ENCODE measurements around the gene PSD4.

DNA sequence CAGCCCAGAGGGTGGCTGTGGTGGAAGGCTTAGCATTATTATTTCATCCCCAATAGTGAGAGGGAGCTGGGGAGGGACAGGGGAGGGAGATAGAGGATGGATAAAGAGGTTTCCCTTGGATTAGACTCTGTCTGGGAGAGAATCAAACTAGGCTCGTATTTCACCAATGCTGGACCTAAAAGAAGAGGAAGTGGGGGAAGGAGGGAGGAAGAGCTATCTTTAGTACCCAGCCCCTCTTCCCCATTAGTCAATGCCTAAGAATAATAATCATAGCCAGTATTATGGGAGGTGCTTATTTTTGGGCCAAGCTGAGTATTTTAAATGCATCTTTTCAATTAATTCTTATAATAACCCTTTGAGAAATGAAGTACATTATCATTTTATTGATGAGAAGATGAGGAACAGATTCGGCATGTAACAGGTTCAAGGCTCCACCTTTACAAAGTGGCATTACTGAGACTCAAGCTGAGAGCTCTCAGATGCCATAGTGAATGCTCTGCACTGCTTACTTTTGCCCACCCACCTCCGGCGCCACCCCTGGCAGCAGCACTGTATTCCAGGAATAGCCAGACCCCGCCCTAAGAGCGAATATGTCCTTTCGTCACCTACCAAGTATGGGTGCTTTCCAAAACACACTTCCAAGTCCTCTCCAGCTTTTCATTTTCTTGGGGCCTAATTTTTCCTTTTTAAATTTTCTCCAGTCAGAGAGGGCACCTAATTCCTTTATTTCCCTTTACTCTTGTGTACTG lies 83.9 kb downstream of the PSD4 start:
- TF ChIP-seq, protein P1, sequence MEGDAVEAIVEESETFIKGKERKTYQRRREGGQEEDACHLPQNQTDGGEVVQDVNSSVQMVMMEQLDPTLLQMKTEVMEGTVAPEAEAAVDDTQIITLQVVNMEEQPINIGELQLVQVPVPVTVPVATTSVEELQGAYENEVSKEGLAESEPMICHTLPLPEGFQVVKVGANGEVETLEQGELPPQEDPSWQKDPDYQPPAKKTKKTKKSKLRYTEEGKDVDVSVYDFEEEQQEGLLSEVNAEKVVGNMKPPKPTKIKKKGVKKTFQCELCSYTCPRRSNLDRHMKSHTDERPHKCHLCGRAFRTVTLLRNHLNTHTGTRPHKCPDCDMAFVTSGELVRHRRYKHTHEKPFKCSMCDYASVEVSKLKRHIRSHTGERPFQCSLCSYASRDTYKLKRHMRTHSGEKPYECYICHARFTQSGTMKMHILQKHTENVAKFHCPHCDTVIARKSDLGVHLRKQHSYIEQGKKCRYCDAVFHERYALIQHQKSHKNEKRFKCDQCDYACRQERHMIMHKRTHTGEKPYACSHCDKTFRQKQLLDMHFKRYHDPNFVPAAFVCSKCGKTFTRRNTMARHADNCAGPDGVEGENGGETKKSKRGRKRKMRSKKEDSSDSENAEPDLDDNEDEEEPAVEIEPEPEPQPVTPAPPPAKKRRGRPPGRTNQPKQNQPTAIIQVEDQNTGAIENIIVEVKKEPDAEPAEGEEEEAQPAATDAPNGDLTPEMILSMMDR (IDR thresholded peaks at IDR 0.05; ENCODE audit: poor library complexity, severe bottlenecking) = no peak
- TF ChIP-seq EZH2 (IDR thresholded peaks at IDR 0.05; ENCODE audit: borderline replicate concordance, insufficient read depth, low read length, poor library complexity, severe bottlenecking) (no peak), POLR2AphosphoS5 (IDR thresholded peaks at IDR 0.05) (no peak), MXI1 (conservative IDR thresholded peaks at IDR 0.05; ENCODE audit: poor library complexity, severe bottlenecking) (no peak), EP300 (conservative IDR thresholded peaks at IDR 0.05; ENCODE audit: poor library complexity, severe bottlenecking) (no peak), RAD21 (conservative IDR thresholded peaks at IDR 0.05) (no peak)
- TF ChIP-seq, protein P2, sequence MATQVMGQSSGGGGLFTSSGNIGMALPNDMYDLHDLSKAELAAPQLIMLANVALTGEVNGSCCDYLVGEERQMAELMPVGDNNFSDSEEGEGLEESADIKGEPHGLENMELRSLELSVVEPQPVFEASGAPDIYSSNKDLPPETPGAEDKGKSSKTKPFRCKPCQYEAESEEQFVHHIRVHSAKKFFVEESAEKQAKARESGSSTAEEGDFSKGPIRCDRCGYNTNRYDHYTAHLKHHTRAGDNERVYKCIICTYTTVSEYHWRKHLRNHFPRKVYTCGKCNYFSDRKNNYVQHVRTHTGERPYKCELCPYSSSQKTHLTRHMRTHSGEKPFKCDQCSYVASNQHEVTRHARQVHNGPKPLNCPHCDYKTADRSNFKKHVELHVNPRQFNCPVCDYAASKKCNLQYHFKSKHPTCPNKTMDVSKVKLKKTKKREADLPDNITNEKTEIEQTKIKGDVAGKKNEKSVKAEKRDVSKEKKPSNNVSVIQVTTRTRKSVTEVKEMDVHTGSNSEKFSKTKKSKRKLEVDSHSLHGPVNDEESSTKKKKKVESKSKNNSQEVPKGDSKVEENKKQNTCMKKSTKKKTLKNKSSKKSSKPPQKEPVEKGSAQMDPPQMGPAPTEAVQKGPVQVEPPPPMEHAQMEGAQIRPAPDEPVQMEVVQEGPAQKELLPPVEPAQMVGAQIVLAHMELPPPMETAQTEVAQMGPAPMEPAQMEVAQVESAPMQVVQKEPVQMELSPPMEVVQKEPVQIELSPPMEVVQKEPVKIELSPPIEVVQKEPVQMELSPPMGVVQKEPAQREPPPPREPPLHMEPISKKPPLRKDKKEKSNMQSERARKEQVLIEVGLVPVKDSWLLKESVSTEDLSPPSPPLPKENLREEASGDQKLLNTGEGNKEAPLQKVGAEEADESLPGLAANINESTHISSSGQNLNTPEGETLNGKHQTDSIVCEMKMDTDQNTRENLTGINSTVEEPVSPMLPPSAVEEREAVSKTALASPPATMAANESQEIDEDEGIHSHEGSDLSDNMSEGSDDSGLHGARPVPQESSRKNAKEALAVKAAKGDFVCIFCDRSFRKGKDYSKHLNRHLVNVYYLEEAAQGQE (IDR thresholded peaks at IDR 0.05; ENCODE audit: borderline replicate concordance) = no peak
